ENCODE measurements around the gene PCDH9.
A peak's percentile ranks its signal among the peaks of the same experiment; 100 is the strongest.

PCDH9 gene

GRCh38 chr13:67229481-67230403 lies at the start of gene PCDH9:
PCDH9 (minus strand) TSS chr13:67230336; CDS start chr13:67228440, 1,896 bp downstream.
- DNase-seq (ENCODE audit: low read depth): no peak

GRCh38 chr13:67278235-67278634 lies 48.1 kb upstream of the PCDH9 start:
- no peak for DNase-seq (ENCODE audit: low read depth)

GRCh38 chr13:67277581-67277980 lies 47.4 kb upstream of the PCDH9 start:
- no peak for DNase-seq (ENCODE audit: low read depth)

GRCh38 chr13:67275351-67275960 lies 45.3 kb upstream of the PCDH9 start:
- DNase-seq (ENCODE audit: low read depth): no peak

GRCh38 chr13:67273001-67273400 lies 42.9 kb upstream of the PCDH9 start:
- no peak for DNase-seq (ENCODE audit: low read depth)

- DNase-seq (ENCODE audit: low read depth): no peak
Observed at GRCh38 chr13:67267136-67267535, 37.0 kb upstream of the PCDH9 start.

GRCh38 chr13:67259208-67259607 lies 29.1 kb upstream of the PCDH9 start:
- DNase-seq (ENCODE audit: low read depth): no peak

- DNase-seq (ENCODE audit: low read depth): no peak
Observed at GRCh38 chr13:67258482-67258881, 28.3 kb upstream of the PCDH9 start.

GRCh38 chr13:67238861-67239260 lies 8.7 kb upstream of the PCDH9 start:
- DNase-seq (ENCODE audit: low read depth): no peak

GRCh38 chr13:67238277-67238859 lies 8.2 kb upstream of the PCDH9 start:
- DNase-seq (ENCODE audit: low read depth): no peak

- no peak for DNase-seq (ENCODE audit: low read depth)
Observed at GRCh38 chr13:67235265-67235664, 5.1 kb upstream of the PCDH9 start.

GRCh38 chr13:67232384-67232783 lies 2.2 kb upstream of the PCDH9 start:
- no peak for DNase-seq (ENCODE audit: low read depth)

- DNase-seq (ENCODE audit: low read depth): no peak
Observed at GRCh38 chr13:67231289-67232000, 1.3 kb upstream of the PCDH9 start.

- DNase-seq (ENCODE audit: low read depth): peak; percentile 50
Observed at GRCh38 chr13:67230404-67231288, 510 bp upstream of the PCDH9 start.

GRCh38 chr13:67228916-67229315 lies 1.2 kb downstream of the PCDH9 start:
- no peak for DNase-seq (ENCODE audit: low read depth)

- DNase-seq (ENCODE audit: low read depth): no peak
Observed at GRCh38 chr13:67228031-67228430, 2.1 kb downstream of the PCDH9 start.

GRCh38 chr13:67227131-67227983 lies 2.8 kb downstream of the PCDH9 start:
- no peak for DNase-seq (ENCODE audit: low read depth)

- DNase-seq (ENCODE audit: low read depth): no peak
Observed at GRCh38 chr13:67226696-67227095, 3.4 kb downstream of the PCDH9 start.

GRCh38 chr13:67225252-67226159 lies 4.6 kb downstream of the PCDH9 start:
- no peak for DNase-seq (ENCODE audit: low read depth)

Measured in T-helper 22 cell (primary cell).